ENCODE results near the gene ZG16. TPM values are rescaled to one million over a fixed set of nuclear protein-coding genes. Genes with fewer than 3 reads are reported as not detected.
A peak's percentile ranks its signal among the peaks of the same experiment; 100 is the strongest.

Gene ZG16
- total RNA-seq, 1 experiment from 2014 or later, result not detected

DNA sequence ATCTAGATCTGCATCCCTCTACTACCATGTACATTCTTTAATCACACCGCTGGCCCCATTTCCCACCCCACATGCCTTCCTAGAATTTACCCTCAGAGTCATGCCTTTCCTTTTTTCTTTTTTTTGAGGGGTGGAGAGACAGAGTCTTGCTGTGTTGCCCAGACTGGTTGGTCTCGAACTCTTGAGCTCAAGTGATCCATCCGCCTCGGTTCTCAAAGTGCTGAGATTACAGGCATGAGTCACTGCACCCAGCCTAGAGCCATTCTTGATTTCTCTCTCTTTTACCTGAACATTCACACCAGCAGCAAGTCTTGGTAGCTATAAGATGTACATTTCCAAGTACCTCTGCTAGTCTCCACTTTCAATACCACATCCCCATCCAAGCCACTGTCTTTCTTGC lies 40.0 kb downstream of the ZG16 start:
- H3K27me3 ChIP-seq (ENCODE audit: low read length), result no peaks in the 10 kb centered on the region
- peak overlapping the region; percentile 100 for H3K4me2 ChIP-seq (ENCODE audit: low read depth, low read length, poor library complexity, severe bottlenecking)
- H3K79me2 ChIP-seq (ENCODE audit: low read length), result peaks cover 8% of the 10 kb centered on the region

DNA sequence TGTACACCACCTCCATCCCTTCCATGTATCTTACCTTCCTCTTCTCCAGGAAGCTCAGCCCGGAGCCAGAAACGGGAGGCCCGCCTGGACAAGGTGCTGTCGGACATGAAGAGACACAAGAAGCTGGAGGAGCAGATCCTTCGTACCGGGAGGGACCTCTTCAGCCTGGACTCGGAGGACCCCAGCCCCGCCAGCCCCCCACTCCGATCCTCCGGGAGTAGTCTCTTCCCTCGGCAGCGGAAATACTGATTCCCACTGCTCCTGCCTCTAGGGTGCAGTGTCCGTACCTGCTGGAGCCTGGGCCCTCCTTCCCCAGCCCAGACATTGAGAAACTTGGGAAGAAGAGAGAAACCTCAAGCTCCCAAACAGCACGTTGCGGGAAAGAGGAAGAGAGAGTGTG lies 41.5 kb downstream of the ZG16 start:
- no peak for DNase-seq
- Histone ChIP-seq H3K4me3 (ENCODE audit: low read length) (peak overlapping the region; percentile 49; the same call in 1 of the 2 replicates), H3K27me3 (ENCODE audit: low read length) (no peaks in the 10 kb centered on the region), H3K4me2 (ENCODE audit: low read depth, low read length, poor library complexity, severe bottlenecking) (peak overlapping the region; percentile 66), H2AFZ (ENCODE audit: low read length) (no peak overlapping the region), H3K9me3 (ENCODE audit: low read length) (no peaks in the 10 kb centered on the region), H3K27ac (ENCODE audit: low read length) (no peak overlapping the region), H3K9ac (ENCODE audit: low read length) (peak overlapping the region; percentile 26), H3K36me3 (ENCODE audit: insufficient read depth, low read length) (peaks cover 9% of the 10 kb centered on the region; the same call in 1 of the 2 replicates), H4K20me1 (ENCODE audit: insufficient read depth, low read depth, low read length) (peaks cover 20% of the 10 kb centered on the region; the same call in 1 of the 2 replicates), H3K4me1 (ENCODE audit: low read length) (peaks cover 52% of the 10 kb centered on the region), H3K79me2 (ENCODE audit: low read length) (peaks cover 8% of the 10 kb centered on the region), H3K9me2 (replicated peaks; ENCODE audit: insufficient read depth, low read length) (no peaks in the 10 kb centered on the region)

More for the DNA sequence above, 40.0 kb downstream of the ZG16 start:
- Histone ChIP-seq H3K4me3 (ENCODE audit: low read length) (no peak overlapping the region), H3K36me3 (ENCODE audit: insufficient read depth, low read length) (peaks cover 9% of the 10 kb centered on the region; the same call in 1 of the 2 replicates), H4K20me1 (ENCODE audit: insufficient read depth, low read depth, low read length) (peaks cover 20% of the 10 kb centered on the region; the same call in 1 of the 2 replicates), H3K9me3 (ENCODE audit: low read length) (no peaks in the 10 kb centered on the region), H3K27ac (ENCODE audit: low read length) (no peak overlapping the region), H3K4me1 (ENCODE audit: low read length) (peaks cover 66% of the 10 kb centered on the region), H3K9ac (ENCODE audit: low read length) (peak overlapping the region; percentile 27; the same call in 1 of the 2 replicates), H3K9me2 (replicated peaks; ENCODE audit: insufficient read depth, low read length) (no peaks in the 10 kb centered on the region), H2AFZ (ENCODE audit: low read length) (no peak overlapping the region)
- DNase-seq, result no peak

DNA sequence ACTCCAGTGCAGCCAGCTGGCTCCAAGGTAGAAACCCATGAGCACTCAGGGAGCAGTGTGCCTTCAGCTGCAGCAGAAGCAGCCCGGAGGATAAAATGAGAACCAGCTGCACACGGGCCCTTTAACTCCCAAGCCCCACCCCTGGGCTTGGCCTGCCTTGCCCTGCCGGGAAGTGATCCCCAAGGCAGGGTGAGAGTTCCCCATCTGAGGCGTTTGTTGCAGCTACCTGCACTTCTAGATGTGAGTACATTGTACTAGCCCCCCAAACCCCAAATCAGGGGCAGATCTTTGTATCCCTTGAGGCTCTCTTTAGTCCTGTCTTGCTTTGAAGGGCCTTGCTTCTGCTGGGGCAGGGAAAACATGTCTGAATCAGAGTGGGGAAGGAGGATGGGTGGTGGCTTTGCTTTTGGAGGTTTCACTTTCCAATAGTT lies 42.2 kb downstream of the ZG16 start, which contains the start of gene MVP:
MVP (plus strand) TSS at position 192 of the 431 bp plus-strand sequence. CDS start 10,088 bp downstream, outside the sequence.
- peak within 1 kb of the TSS; percentile 56 for H3K9ac ChIP-seq (ENCODE audit: low read length)
- H4K20me1 ChIP-seq (ENCODE audit: insufficient read depth, low read depth, low read length), result peaks cover 20% of the 10 kb centered on the region; the same call in 1 of the 2 replicates
- H3K9me2 ChIP-seq (replicated peaks; ENCODE audit: insufficient read depth, low read length), result no peaks in the 10 kb centered on the region
- no peak within 1 kb of the TSS for H3K27ac ChIP-seq (ENCODE audit: low read length)
- H3K4me2 ChIP-seq (ENCODE audit: low read depth, low read length, poor library complexity, severe bottlenecking), result peak within 1 kb of the TSS; percentile 66
- H3K27me3 ChIP-seq (ENCODE audit: low read length), result no peaks in the 10 kb centered on the region
- H3K36me3 ChIP-seq (ENCODE audit: insufficient read depth, low read length), result peaks cover 9% of the 10 kb centered on the region; the same call in 1 of the 2 replicates
- peak within 1 kb of the TSS; percentile 49 for H3K4me3 ChIP-seq (ENCODE audit: low read length)
- peaks cover 8% of the 10 kb centered on the region for H3K79me2 ChIP-seq (ENCODE audit: low read length)
- no peaks in the 10 kb centered on the region for H3K9me3 ChIP-seq (ENCODE audit: low read length)
- H2AFZ ChIP-seq (ENCODE audit: low read length), result no peak within 1 kb of the TSS
- DNase-seq, result peak; percentile 80
- H3K4me1 ChIP-seq (ENCODE audit: low read length), result peaks cover 44% of the 10 kb centered on the region

DNA sequence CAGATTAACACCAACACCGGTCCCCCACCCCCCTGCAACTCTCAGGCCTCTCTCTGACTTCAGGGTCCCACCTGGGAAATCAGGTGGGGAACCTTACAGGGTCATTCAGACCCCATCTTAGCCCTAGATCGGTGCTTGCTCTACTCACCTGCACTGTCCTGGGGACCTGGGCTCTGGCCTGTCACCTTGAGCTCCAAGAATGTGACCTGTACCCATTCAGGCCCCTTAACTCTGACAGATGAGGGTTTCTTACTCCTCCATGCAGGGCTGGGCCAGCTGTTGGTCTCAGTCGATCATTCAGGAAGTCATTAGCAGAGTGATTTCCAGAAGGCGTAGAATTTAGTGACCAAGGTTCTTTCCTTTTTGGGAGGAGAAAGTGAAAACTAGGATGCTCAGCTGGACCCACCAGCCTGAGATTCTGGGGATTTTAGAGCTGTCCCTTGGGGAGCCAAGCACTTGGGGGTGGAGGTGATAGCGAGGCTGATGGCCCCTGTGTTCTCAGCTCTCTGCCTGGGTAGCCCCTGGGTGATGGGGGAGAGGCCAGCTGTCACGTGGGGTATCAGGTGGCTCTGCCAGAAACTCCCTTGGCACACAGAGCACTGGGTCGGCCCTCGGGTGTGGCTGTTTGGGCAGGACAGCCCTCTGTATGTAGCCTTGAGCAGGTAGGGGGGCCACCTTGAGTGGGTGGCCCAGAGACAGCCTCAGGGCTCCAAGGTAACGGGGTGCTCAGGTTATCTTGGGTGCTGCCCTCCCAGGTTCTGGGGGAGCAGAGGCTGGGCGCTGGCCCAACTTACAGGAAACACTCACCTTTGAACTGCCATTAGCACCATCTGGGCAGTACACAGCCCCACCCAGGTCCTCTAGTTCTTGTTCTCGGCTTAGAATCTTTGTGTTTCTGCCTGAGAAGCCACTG lies 42.9 kb downstream of the ZG16 start:
- Histone ChIP-seq H3K9ac (ENCODE audit: low read length) (peak overlapping the region; percentile 56), H3K4me3 (ENCODE audit: low read length) (peak overlapping the region; percentile 49; the same call in 1 of the 2 replicates), H3K9me2 (replicated peaks; ENCODE audit: insufficient read depth, low read length) (no peaks in the 10 kb centered on the region), H3K36me3 (ENCODE audit: insufficient read depth, low read length) (peaks cover 9% of the 10 kb centered on the region; the same call in 1 of the 2 replicates), H3K79me2 (ENCODE audit: low read length) (peaks cover 8% of the 10 kb centered on the region), H3K27me3 (ENCODE audit: low read length) (no peaks in the 10 kb centered on the region), H4K20me1 (ENCODE audit: insufficient read depth, low read depth, low read length) (peaks cover 20% of the 10 kb centered on the region; the same call in 1 of the 2 replicates), H3K4me2 (ENCODE audit: low read depth, low read length, poor library complexity, severe bottlenecking) (peak overlapping the region; percentile 66), H3K4me1 (ENCODE audit: low read length) (peaks cover 40% of the 10 kb centered on the region), H3K9me3 (ENCODE audit: low read length) (no peaks in the 10 kb centered on the region), H2AFZ (ENCODE audit: low read length) (no peak overlapping the region), H3K27ac (ENCODE audit: low read length) (no peak overlapping the region)
- no peak for DNase-seq

DNA sequence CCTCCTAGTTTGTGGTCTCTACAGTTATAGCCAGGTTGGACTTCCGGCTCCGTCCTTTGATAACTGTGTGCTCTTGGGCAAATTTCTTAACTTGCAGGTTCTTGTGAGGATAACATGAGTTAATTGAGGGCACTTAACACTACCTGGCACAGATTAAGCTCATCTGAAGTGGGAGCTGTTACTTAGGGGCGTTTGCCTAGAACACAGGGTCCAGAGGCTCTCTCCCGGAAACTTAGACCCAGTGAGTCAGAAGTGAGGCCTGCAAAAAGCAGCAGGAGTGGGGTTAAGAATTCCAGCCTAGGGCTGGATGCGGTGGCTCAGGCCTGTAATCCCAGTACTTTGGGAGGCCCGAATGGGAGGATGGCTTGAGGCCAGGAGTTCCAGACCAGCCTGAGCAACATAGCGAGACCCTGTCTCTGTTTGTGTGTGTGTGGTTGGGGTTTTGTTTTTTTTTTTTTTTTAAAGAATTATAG lies 43.6 kb downstream of the ZG16 start:
- Histone ChIP-seq H3K27me3 (ENCODE audit: low read length) (no peaks in the 10 kb centered on the region), H3K9me2 (replicated peaks; ENCODE audit: insufficient read depth, low read length) (no peaks in the 10 kb centered on the region), H3K4me3 (ENCODE audit: low read length) (no peak overlapping the region), H3K36me3 (ENCODE audit: insufficient read depth, low read length) (peaks cover 9% of the 10 kb centered on the region; the same call in 1 of the 2 replicates), H3K4me2 (ENCODE audit: low read depth, low read length, poor library complexity, severe bottlenecking) (no peak overlapping the region), H2AFZ (ENCODE audit: low read length) (no peak overlapping the region), H3K79me2 (ENCODE audit: low read length) (peaks cover 5% of the 10 kb centered on the region), H4K20me1 (ENCODE audit: insufficient read depth, low read depth, low read length) (peaks cover 20% of the 10 kb centered on the region; the same call in 1 of the 2 replicates), H3K9ac (ENCODE audit: low read length) (no peak overlapping the region), H3K9me3 (ENCODE audit: low read length) (no peaks in the 10 kb centered on the region), H3K4me1 (ENCODE audit: low read length) (peaks cover 40% of the 10 kb centered on the region), H3K27ac (ENCODE audit: low read length) (no peak overlapping the region)
- DNase-seq, result no peak

DNA sequence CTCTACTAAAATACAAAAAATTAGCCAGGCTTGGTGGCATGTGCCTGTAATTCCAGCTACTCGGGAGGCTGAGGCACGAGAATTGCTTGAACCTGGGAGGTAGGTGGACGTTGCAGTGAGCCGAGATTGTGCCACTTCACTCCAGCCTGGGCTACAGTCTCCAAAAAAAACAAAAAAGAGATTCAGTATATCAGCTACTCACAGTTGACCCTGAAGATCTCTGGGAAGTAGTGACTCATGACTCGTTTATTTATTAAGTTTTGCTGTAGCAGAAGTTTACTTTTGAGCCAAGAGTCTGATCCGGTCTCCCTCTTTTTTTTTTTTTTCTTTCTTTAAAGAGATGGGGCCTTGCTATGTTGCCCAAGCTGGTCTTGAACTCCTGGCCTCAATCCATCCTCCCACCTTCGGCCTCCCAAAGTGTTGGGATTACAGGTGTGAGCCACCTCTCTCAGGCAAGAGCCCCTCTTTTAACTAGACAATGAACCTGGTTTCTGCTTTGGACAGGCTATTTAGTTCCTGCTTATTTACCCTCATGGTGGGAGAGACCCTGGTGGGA lies 46.6 kb downstream of the ZG16 start:
- Histone ChIP-seq H3K9me2 (replicated peaks; ENCODE audit: insufficient read depth, low read length) (no peaks in the 10 kb centered on the region), H3K4me1 (ENCODE audit: low read length) (peaks cover 14% of the 10 kb centered on the region), H3K4me3 (ENCODE audit: low read length) (no peak overlapping the region), H3K4me2 (ENCODE audit: low read depth, low read length, poor library complexity, severe bottlenecking) (no peak overlapping the region), H4K20me1 (ENCODE audit: insufficient read depth, low read depth, low read length) (peaks cover 16% of the 10 kb centered on the region; the same call in 1 of the 2 replicates), H2AFZ (ENCODE audit: low read length) (no peak overlapping the region), H3K79me2 (ENCODE audit: low read length) (no peaks in the 10 kb centered on the region), H3K9ac (ENCODE audit: low read length) (no peak overlapping the region), H3K36me3 (ENCODE audit: insufficient read depth, low read length) (no peaks in the 10 kb centered on the region), H3K27ac (ENCODE audit: low read length) (no peak overlapping the region), H3K27me3 (ENCODE audit: low read length) (no peaks in the 10 kb centered on the region), H3K9me3 (ENCODE audit: low read length) (no peaks in the 10 kb centered on the region)
- DNase-seq, result no peak

DNA sequence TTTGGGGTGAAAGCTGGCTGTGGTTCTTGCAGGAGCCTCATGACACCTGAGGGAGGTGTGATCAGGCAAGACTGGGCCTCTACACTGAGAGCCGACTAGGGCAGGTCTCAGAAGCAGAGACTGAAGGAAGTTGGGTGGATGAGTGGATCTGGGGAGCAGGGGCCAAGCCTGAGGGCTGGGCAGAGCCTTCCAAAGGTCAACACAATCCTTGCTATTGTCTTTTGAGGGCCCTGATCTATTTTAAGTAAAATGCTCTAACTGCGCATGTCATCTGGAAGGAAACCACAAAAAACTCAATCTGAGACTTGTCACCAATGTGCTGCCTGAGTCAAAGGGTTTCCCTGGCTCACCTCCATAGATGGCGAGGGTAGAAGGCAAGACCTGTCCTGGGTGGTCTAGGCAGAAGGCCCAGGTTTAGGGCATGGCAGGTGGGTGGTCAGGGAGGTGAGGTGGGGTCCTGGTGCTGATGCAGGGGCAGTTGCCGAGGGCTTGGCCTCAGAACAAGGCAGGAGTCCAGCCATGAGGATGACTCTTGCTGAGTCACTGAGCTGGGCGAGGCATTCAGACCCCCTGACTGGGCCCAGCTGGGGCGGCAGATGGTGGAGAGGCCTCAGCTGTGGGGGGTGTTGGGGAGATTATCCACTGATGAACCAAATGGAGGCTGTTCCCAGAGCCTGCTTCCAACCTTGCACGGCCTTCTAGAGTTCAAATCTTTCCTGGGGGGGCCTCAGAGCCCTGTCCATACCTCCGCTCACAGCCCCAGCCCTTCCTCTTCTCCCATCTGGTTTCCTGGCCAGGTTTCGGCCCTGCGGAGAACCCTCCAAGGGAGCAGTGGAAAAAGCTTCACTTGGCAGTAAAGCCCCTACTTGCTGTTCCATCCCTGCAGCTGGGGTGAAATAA lies 47.3 kb downstream of the ZG16 start:
- H4K20me1 ChIP-seq (ENCODE audit: insufficient read depth, low read depth, low read length), result peaks cover 15% of the 10 kb centered on the region; the same call in 1 of the 2 replicates
- no peak overlapping the region for H3K27ac ChIP-seq (ENCODE audit: low read length)
- H3K9ac ChIP-seq (ENCODE audit: low read length), result no peak overlapping the region
- H2AFZ ChIP-seq (ENCODE audit: low read length), result no peak overlapping the region
- no peaks in the 10 kb centered on the region for H3K27me3 ChIP-seq (ENCODE audit: low read length)
- H3K9me3 ChIP-seq (ENCODE audit: low read length), result no peaks in the 10 kb centered on the region
- H3K4me3 ChIP-seq (ENCODE audit: low read length), result no peak overlapping the region
- no peaks in the 10 kb centered on the region for H3K9me2 ChIP-seq (replicated peaks; ENCODE audit: insufficient read depth, low read length)
- H3K36me3 ChIP-seq (ENCODE audit: insufficient read depth, low read length), result no peaks in the 10 kb centered on the region
- H3K4me1 ChIP-seq (ENCODE audit: low read length), result peaks cover 7% of the 10 kb centered on the region
- no peak overlapping the region for H3K4me2 ChIP-seq (ENCODE audit: low read depth, low read length, poor library complexity, severe bottlenecking)
- no peaks in the 10 kb centered on the region for H3K79me2 ChIP-seq (ENCODE audit: low read length)
- DNase-seq, result no peak
